Liver (tissue), 3 donors: ENCODE results near the gene SAE1.

Experiments used
- EGR1 ChIP-seq, 2 donors: IDR thresholded peaks; 2 replicates each; pipeline ENCODE4 v1.6.1; 2016 to 2018; ENCODE audit warnings: antibody characterized with exemption in 2 of 2, low read depth in 2 of 2
- FOXA2 ChIP-seq: IDR thresholded peaks from 2 replicates; pipeline ENCODE4 v1.6.1; 2016; ENCODE audit warnings: antibody characterized with exemption
- JUND ChIP-seq, 2 donors: IDR thresholded peaks; 2 replicates each; pipeline ENCODE4 v1.6.1; 2016; ENCODE audit warnings: antibody characterized with exemption in 2 of 2
- RAD21 ChIP-seq, 2 donors: IDR thresholded peaks; 2 replicates each; pipeline ENCODE4 v1.6.1; 2016; ENCODE audit warnings: antibody characterized with exemption in 2 of 2, mild to moderate bottlenecking in 2 of 2
- TF ChIP-seq, protein P1 (sequence below): IDR thresholded peaks from 2 replicates; pipeline ENCODE4 v1.6.1; 2016; ENCODE audit warnings: antibody characterized with exemption, mild to moderate bottlenecking
- TF ChIP-seq, protein P2 (sequence below): fragments of 150-350 bp; IDR thresholded peaks from 2 replicates; pipeline ENCODE4 v1.5.1; 2017; ENCODE audit warnings: improper control_type of control experiment, low read depth, low read length; ENCODE audit not compliant: missing input control
- TF ChIP-seq, protein P3 (sequence below): IDR thresholded peaks from 2 replicates; pipeline ENCODE4 v1.6.1; 2016; ENCODE audit warnings: antibody characterized with exemption
- TF ChIP-seq, protein P4 (sequence below): IDR thresholded peaks from 2 replicates; pipeline ENCODE4 v1.6.1; 2016; ENCODE audit warnings: antibody characterized with exemption
- donor health status: healthy.
- donor health status: healthy.

DNA sequence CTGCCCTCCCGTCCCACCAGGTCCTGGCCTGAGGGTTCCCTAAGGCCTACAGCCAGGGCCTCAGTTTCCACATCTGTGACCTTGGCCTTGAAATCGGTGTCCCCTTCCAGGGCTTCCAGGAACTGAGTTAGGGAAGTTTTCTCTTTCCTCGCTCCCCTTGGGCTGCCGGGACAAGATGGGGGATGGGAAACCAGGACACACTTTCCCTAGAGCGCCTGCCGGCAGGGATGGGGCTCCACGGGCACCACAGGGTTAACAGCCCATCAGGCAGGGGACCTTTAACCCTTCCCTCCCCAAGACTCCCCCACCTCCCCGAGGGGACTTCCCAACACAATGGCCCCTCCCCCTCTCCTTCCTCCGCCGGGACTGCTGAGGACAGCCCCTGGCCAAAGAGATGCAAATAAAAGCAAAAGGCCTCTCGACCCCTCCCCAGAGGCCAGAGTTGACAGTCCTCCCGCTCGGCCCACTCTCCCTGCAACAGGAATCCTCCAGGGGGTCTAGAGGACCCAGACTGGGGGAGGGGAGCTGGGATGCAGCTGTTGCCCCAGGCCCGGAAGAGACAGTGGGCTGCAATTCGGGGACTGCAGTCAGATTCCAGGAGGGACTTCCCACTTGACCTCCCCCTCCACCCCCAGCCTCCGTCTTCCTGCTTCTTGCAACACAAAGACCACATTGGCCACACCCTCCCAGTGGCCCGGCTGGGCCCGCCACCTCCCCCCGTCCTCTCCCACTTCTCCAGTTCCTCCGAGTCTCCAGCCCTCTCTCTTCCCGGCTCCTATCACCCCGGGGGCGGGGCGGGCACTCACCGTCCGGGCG is 96.9 kb downstream of the SAE1 start:
- TF ChIP-seq, protein P1, sequence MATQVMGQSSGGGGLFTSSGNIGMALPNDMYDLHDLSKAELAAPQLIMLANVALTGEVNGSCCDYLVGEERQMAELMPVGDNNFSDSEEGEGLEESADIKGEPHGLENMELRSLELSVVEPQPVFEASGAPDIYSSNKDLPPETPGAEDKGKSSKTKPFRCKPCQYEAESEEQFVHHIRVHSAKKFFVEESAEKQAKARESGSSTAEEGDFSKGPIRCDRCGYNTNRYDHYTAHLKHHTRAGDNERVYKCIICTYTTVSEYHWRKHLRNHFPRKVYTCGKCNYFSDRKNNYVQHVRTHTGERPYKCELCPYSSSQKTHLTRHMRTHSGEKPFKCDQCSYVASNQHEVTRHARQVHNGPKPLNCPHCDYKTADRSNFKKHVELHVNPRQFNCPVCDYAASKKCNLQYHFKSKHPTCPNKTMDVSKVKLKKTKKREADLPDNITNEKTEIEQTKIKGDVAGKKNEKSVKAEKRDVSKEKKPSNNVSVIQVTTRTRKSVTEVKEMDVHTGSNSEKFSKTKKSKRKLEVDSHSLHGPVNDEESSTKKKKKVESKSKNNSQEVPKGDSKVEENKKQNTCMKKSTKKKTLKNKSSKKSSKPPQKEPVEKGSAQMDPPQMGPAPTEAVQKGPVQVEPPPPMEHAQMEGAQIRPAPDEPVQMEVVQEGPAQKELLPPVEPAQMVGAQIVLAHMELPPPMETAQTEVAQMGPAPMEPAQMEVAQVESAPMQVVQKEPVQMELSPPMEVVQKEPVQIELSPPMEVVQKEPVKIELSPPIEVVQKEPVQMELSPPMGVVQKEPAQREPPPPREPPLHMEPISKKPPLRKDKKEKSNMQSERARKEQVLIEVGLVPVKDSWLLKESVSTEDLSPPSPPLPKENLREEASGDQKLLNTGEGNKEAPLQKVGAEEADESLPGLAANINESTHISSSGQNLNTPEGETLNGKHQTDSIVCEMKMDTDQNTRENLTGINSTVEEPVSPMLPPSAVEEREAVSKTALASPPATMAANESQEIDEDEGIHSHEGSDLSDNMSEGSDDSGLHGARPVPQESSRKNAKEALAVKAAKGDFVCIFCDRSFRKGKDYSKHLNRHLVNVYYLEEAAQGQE = no peak
- TF ChIP-seq, protein P2, sequence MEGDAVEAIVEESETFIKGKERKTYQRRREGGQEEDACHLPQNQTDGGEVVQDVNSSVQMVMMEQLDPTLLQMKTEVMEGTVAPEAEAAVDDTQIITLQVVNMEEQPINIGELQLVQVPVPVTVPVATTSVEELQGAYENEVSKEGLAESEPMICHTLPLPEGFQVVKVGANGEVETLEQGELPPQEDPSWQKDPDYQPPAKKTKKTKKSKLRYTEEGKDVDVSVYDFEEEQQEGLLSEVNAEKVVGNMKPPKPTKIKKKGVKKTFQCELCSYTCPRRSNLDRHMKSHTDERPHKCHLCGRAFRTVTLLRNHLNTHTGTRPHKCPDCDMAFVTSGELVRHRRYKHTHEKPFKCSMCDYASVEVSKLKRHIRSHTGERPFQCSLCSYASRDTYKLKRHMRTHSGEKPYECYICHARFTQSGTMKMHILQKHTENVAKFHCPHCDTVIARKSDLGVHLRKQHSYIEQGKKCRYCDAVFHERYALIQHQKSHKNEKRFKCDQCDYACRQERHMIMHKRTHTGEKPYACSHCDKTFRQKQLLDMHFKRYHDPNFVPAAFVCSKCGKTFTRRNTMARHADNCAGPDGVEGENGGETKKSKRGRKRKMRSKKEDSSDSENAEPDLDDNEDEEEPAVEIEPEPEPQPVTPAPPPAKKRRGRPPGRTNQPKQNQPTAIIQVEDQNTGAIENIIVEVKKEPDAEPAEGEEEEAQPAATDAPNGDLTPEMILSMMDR = peak; percentile 1
- TF ChIP-seq, protein P3, sequence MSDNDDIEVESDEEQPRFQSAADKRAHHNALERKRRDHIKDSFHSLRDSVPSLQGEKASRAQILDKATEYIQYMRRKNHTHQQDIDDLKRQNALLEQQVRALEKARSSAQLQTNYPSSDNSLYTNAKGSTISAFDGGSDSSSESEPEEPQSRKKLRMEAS = no peak
- TF ChIP-seq FOXA2 (no peak), EGR1 (IDR thresholded peaks at IDR 0.05; ENCODE audit: low read depth in 2 of 2) (no peak), JUND (IDR thresholded peaks at IDR 0.05) (no peak), RAD21 (IDR thresholded peaks at IDR 0.05) (no peak)
- TF ChIP-seq, protein P4, sequence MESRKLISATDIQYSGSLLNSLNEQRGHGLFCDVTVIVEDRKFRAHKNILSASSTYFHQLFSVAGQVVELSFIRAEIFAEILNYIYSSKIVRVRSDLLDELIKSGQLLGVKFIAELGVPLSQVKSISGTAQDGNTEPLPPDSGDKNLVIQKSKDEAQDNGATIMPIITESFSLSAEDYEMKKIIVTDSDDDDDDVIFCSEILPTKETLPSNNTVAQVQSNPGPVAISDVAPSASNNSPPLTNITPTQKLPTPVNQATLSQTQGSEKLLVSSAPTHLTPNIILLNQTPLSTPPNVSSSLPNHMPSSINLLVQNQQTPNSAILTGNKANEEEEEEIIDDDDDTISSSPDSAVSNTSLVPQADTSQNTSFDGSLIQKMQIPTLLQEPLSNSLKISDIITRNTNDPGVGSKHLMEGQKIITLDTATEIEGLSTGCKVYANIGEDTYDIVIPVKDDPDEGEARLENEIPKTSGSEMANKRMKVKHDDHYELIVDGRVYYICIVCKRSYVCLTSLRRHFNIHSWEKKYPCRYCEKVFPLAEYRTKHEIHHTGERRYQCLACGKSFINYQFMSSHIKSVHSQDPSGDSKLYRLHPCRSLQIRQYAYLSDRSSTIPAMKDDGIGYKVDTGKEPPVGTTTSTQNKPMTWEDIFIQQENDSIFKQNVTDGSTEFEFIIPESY = no peak
